Esophagus (tissue), 2 donors: ENCODE data around the gene MYO7A. TPM values are rescaled to one million over a fixed set of nuclear protein-coding genes. Genes with fewer than 3 reads are reported as not detected.

Experiments used
- H3K27ac ChIP-seq, 2 donors: one replicate each; pipeline ENCODE4 v1.5.1; 2013; ENCODE audit warnings: low read depth in 2 of 2, mild to moderate bottlenecking in 2 of 2, inconsistent platforms in 1 of 2, low read length in 1 of 2, moderate library complexity in 1 of 2
- H3K27me3 ChIP-seq, 2 donors: one replicate each; pipeline ENCODE4 v1.6.1; 2013; ENCODE audit warnings: low read length in 2 of 2, control low read depth in 1 of 2, mild to moderate bottlenecking in 1 of 2; ENCODE audit not compliant: insufficient read depth in 2 of 2, control insufficient read depth in 1 of 2
- H3K36me3 ChIP-seq, 2 donors: one replicate each; pipeline ENCODE4 v1.6.1; 2013; ENCODE audit warnings: low read length in 1 of 2; ENCODE audit not compliant: control insufficient read depth in 2 of 2, insufficient read depth in 2 of 2
- H3K4me1 ChIP-seq, 2 donors: one replicate each; pipeline ENCODE4 v1.6.1; 2013; ENCODE audit warnings: low read length in 1 of 2; ENCODE audit not compliant: control insufficient read depth in 2 of 2, insufficient read depth in 2 of 2
- H3K4me3 ChIP-seq, 2 donors: one replicate each; pipeline ENCODE4 v1.5.1; 2013; ENCODE audit warnings: low read length in 2 of 2, mild to moderate bottlenecking in 2 of 2, low read depth in 1 of 2, moderate library complexity in 1 of 2
- H3K9me3 ChIP-seq, 2 donors: one replicate each; pipeline ENCODE4 v1.6.1; 2013; ENCODE audit warnings: mild to moderate bottlenecking in 2 of 2, low read depth in 1 of 2, low read length in 1 of 2, moderate library complexity in 1 of 2; ENCODE audit not compliant: control insufficient read depth in 2 of 2, insufficient read depth in 1 of 2
- WGBS, 2 donors: extraction: QIAGEN DNeasy Blood & Tissue Kit; methylation state at CpG; one replicate each; pipeline ENCODE4 v1.1.7; 2013; 5-methylcytosine and 5-hydroxymethylcytosine counted together
- polyA plus RNA-seq, 2 donors: library from polyadenylated mRNA; stranded (reverse); fragments of 200-250 nt; gene quantifications; one replicate each; pipeline ENCODE4 v1.2.3, GENCODE V29; 2013
- donor health status: healthy with polysubstance abuse.
- donor health status: Bipolar disorder and iron deficiency.

Gene MYO7A
- polyA plus RNA-seq, 2 donors = 1.1 to 1.2 TPM

- no peak overlapping the region for H3K27ac ChIP-seq
- H3K36me3 ChIP-seq = no peaks in the 10 kb centered on the region
- no peaks in the 10 kb centered on the region for H3K9me3 ChIP-seq
- H3K4me1 ChIP-seq = no peaks in the 10 kb centered on the region
- no peaks in the 10 kb centered on the region for H3K27me3 ChIP-seq
- no peak overlapping the region for H3K4me3 ChIP-seq
- 82 to 84% methylated on average over 4 of the region's 4 CpGs for WGBS, 2 donors
These were observed 13.0 kb downstream of the MYO7A start for GRCh38 chr11:77141034-77141433.

GRCh38 chr11:77141475-77141874 lies 13.4 kb downstream of the MYO7A start:
- H3K27ac ChIP-seq = no peak overlapping the region
- no peaks in the 10 kb centered on the region for H3K27me3 ChIP-seq
- H3K4me3 ChIP-seq = no peak overlapping the region
- H3K4me1 ChIP-seq = no peaks in the 10 kb centered on the region
- 97% methylated on average over 4 of the region's 4 CpGs for WGBS, 2 donors
- H3K36me3 ChIP-seq = no peaks in the 10 kb centered on the region
- H3K9me3 ChIP-seq = no peaks in the 10 kb centered on the region

GRCh38 chr11:77142091-77142975 lies 14.3 kb downstream of the MYO7A start:
- no peaks in the 10 kb centered on the region for H3K27me3 ChIP-seq
- no peaks in the 10 kb centered on the region for H3K4me1 ChIP-seq
- 85 to 89% methylated on average over 11 of the region's 11 CpGs for WGBS, 2 donors
- H3K9me3 ChIP-seq = no peaks in the 10 kb centered on the region
- H3K27ac ChIP-seq = no peak overlapping the region
- no peak overlapping the region for H3K4me3 ChIP-seq
- H3K36me3 ChIP-seq = no peaks in the 10 kb centered on the region

GRCh38 chr11:77143405-77144020 lies 15.5 kb downstream of the MYO7A start:
- no peaks in the 10 kb centered on the region for H3K9me3 ChIP-seq
- H3K4me1 ChIP-seq = peaks cover 0 to 3% of the 10 kb centered on the region in 2 donors
- H3K27me3 ChIP-seq = no peaks in the 10 kb centered on the region
- no peak overlapping the region for H3K27ac ChIP-seq
- no peak overlapping the region for H3K4me3 ChIP-seq
- WGBS, 2 donors = 84 to 88% methylated on average over 8 of the region's 8 CpGs
- H3K36me3 ChIP-seq = no peaks in the 10 kb centered on the region

GRCh38 chr11:77144196-77144856 lies 16.3 kb downstream of the MYO7A start:
- Histone ChIP-seq H3K27me3 (no peaks in the 10 kb centered on the region), H3K4me3 (no peak overlapping the region), H3K36me3 (no peaks in the 10 kb centered on the region), H3K9me3 (no peaks in the 10 kb centered on the region), H3K27ac (no peak overlapping the region), H3K4me1 (peaks cover 0 to 3% of the 10 kb centered on the region in 2 donors)
- WGBS, 2 donors = 92 to 93% methylated on average over 9 of the region's 9 CpGs

- Histone ChIP-seq H3K4me1 (peaks cover 0 to 3% of the 10 kb centered on the region in 2 donors), H3K27me3 (no peaks in the 10 kb centered on the region), H3K27ac (no peak overlapping the region), H3K4me3 (no peak overlapping the region), H3K9me3 (no peaks in the 10 kb centered on the region), H3K36me3 (no peaks in the 10 kb centered on the region)
- WGBS, 2 donors = 85 to 88% methylated on average over 7 of the region's 7 CpGs
These were observed 16.9 kb downstream of the MYO7A start for GRCh38 chr11:77144857-77145428.

GRCh38 chr11:77146261-77147035 lies 18.4 kb downstream of the MYO7A start:
- H3K4me3 ChIP-seq = no peak overlapping the region
- H3K9me3 ChIP-seq = no peaks in the 10 kb centered on the region
- no peaks in the 10 kb centered on the region for H3K36me3 ChIP-seq
- no peak overlapping the region for H3K27ac ChIP-seq
- 90% methylated on average over 10 of the region's 10 CpGs for WGBS, 2 donors
- peaks cover 0 to 3% of the 10 kb centered on the region in 2 donors for H3K4me1 ChIP-seq
- no peaks in the 10 kb centered on the region for H3K27me3 ChIP-seq

- Histone ChIP-seq H3K9me3 (no peaks in the 10 kb centered on the region), H3K27ac (no peak overlapping the region), H3K27me3 (no peaks in the 10 kb centered on the region), H3K4me3 (no peak overlapping the region), H3K4me1 (peaks cover 0 to 3% of the 10 kb centered on the region in 2 donors), H3K36me3 (no peaks in the 10 kb centered on the region)
- 81% methylated on average over 1 of the region's 1 CpG for WGBS, 2 donors
These were observed 18.9 kb downstream of the MYO7A start for GRCh38 chr11:77147036-77147315.

- Histone ChIP-seq H3K9me3 (no peaks in the 10 kb centered on the region), H3K27me3 (no peaks in the 10 kb centered on the region), H3K4me1 (peaks cover 2 to 3% of the 10 kb centered on the region in 2 donors), H3K4me3 (peak overlapping the region; percentile 11 to 26), H3K36me3 (no peaks in the 10 kb centered on the region), H3K27ac (no peak overlapping the region)
- WGBS, 2 donors = 16% methylated on average over 43 to 47 of the region's 47 CpGs
These were observed 19.7 kb downstream of the MYO7A start for GRCh38 chr11:77147668-77148321.
